Hypothalamus (tissue), 51 donors: ENCODE results near the gene ARL17B.
A peak's percentile ranks its signal among the peaks of the same experiment; 100 is the strongest.
"Not testable (repeated sequence)": the region's sequence is repeated elsewhere in the genome, so short reads cannot be mapped to it uniquely, and the experiment has no call there.

Experiments used
- DNase-seq, 51 donors: peaks; one replicate each; lab custom pipeline; 2025; lab: John Stamatoyannopoulos, UW

ARL17B gene

DNA sequence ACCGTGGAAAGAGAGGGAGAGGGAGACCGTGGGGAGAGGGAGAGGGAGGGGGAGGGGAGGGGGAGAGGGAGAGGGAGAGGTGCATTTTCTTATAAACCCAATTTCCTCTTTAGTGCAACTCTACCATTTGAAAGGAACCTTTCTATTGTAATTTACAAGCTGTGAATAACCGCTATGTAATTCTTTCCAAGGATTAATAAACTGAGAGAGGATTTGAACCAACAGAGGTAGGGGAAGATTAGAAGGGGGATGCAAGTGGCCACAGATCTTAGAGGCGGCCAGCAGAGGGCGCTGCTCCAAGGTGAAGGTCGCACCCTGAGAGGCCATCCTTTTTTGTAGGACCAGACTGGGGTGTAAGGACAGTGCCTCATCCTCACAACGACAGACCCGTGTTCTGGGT is 107.8 kb downstream of the ARL17B start:
- peak in 25 of 51 donors; percentile 1 to 78 (median 30) for DNase-seq

DNA sequence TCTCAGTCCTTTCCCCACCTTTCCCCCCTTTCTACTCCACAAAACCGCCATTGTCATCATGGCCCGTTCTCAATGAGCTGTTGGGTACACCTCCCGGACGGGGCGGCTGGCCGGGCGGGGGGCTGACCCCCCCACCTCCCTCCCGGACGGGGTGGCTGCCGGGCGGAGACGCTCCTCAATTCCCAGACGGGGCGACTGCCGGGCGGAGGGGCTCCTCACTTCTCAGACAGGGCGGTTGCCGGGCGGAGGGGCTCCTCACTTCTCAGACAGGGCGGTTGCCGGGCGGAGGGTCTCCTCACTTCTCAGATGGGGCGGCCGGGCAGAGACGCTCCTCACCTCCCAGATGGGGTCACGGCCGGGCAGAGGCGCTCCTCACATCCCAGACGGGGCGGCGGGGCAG is 108.8 kb downstream of the ARL17B start:
- not testable (repeated sequence) for DNase-seq

GRCh38 chr17:46249153-46249552 is 112.4 kb downstream of the ARL17B start:
- DNase-seq, result not testable (repeated sequence)

GRCh38 chr17:46244949-46245768 is 116.4 kb downstream of the ARL17B start:
- DNase-seq, result not testable (repeated sequence)

DNA sequence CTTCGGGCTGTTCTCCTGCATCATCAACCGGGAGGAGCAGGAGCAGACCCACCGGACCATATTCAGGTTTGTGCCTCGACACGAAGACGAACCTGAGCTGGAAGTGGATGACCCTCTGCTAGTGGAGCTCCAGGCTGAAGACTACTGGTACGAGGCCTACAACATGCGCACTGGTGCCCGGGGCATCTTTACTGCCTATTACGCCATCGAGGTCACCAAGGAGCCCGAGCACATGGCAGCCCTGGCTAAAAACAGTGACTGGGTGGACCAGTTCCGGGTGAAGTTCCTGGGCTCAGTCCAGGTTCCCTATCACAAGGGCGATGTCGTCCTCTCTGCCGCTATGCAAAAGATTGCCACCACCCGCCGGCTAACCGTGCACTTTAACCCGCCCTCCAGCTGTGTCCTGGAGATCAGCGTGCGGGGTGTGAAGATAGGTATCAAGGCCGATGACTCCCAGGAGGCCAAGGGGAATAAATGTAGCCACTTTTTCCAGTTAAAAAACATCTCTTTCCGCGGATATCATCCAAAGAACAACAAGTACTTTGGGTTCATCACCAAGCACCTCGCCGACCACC is 117.1 kb downstream of the ARL17B start:
- not testable (repeated sequence) for DNase-seq

GRCh38 chr17:46243928-46244327 is 117.6 kb downstream of the ARL17B start:
- DNase-seq, result not testable (repeated sequence)

DNA sequence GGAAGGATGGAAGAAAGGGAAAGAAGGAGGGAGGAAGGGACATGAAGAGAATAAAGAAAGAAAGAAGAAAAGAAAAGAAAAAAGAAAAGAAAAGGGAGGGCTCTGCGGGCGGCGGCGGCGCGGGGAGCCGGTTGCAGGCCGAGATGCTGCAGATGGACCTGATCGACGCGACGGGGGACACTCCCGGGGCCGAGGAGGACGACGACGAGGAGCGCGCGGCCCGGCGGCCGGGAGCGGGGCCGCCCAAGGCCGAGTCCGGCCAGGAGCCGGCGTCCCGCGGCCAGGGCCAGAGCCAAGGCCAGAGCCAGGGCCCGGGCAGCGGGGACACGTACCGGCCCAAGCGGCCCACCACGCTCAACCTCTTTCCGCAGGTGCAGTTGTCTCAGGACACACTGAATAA is 118.1 kb downstream of the ARL17B start:
- DNase-seq, result not testable (repeated sequence)

DNA sequence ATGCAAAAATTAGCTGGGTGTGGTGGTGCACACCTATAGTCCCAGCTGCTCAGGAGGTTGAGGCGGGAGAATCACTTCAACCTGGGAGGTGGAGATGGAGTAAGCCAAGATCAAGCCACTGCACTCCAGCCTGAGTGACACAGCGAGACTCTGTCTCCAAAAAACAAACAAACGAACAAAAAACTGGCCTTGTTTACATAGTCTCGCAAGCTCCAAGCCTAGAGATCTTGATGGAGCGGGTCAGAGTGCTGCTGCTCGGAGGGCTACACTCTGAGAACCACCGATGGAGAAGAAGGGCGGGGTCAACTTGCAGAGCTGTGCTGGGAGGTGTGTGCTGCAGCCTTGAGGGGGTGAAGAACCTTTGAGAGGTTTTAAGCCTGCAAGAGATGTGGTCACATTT is 130.2 kb downstream of the ARL17B start:
- DNase-seq, result not testable (repeated sequence)

- peak; percentile 39 to 100 (median 93) for DNase-seq
These were observed 136.2 kb downstream of the ARL17B start for GRCh38 chr17:46225274-46225794.

GRCh38 chr17:46224864-46225263 is 136.7 kb downstream of the ARL17B start:
- peak in 2 of 51 donors; percentile 30 to 33 for DNase-seq
